Epithelial cell of prostate (primary cell): ENCODE results near the gene EFCAB5.
"Not testable (repeated sequence)": the region's sequence is repeated elsewhere in the genome, so short reads cannot be mapped to it uniquely, and the experiment has no call there.

ENCODE experiments used
- DNase-seq: peaks from one replicate; pipeline ENCODE4 v3.0.0-alpha.2; 2011; ENCODE audit warnings: low read depth, low spot score
- H3K27ac ChIP-seq: fragments of 450-650 bp; 2 replicates; pipeline ENCODE4 v1.5.1; 2017; ENCODE audit warnings: mild to moderate bottlenecking

The EFCAB5 gene

DNA sequence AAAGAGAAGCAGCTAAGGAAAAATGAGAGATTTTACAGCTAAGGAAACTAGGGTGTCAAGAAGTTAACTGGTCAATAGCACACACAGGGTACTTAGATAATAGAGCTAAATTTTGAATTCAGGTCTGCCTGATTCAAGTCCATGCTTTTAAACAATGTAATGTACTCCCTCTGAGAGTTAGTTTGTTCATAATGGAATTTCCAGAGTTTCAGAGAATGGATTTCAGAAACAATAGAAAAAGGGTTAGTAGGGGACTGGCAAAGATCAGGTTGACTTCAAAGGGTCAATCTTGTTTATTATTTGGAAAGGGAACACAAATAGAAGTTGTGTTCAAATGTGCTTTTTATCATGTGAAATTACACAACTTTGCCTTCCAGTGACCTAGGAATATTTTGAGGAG, 193.1 kb downstream of the EFCAB5 start:
- no peak overlapping the region for H3K27ac ChIP-seq
- DNase-seq, result no peak

GRCh38 chr17:30137158-30137557, 195.7 kb downstream of the EFCAB5 start:
- no peak overlapping the region for H3K27ac ChIP-seq
- DNase-seq, result no peak

GRCh38 chr17:30147860-30148259, 206.4 kb downstream of the EFCAB5 start:
- not testable (repeated sequence) for H3K27ac ChIP-seq, DNase-seq

DNA sequence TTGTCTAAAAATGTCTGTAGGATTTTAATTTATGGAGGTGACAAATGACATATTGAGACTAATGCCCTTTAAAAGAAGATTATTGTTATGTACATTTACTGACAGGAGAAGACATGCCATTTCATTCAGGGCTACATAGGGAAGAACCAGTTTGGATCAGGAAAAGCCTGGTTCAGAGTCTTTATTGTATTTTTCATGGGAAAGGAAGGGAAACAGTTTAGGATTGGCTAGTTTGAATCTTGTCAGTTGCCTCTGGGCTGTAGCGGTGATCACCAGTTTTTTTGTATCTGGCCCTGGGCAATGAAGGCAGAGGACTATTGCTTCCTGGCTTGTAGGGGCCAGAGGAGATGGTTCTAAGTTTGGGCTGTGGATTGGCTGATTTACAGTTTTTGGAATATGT, 206.9 kb downstream of the EFCAB5 start:
- H3K27ac ChIP-seq, result no peak overlapping the region
- no peak for DNase-seq

GRCh38 chr17:30151471-30151870, 210.0 kb downstream of the EFCAB5 start:
- no peak overlapping the region for H3K27ac ChIP-seq

DNA sequence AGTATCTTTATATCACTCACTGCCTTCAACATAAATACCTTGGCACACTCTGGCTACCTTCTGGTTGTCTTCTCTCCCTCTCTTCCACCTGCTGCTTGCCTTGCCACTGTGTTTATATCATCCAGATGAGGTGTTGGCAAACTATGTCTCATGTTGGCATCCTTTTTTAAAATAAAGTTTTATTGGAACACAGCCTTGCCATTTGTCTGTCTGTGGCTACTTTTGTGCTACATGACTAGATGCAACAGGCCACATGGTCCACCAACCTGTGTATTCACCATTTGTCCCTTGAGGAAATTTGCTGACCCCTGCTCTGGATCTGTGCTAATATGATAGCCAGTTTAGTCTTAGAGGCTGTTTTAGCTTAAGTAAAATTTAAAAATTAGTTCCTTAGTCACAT, 212.0 kb downstream of the EFCAB5 start:
- no peak for DNase-seq
- no peak overlapping the region for H3K27ac ChIP-seq

More at GRCh38 chr17:30151471-30151870, 210.0 kb downstream of the EFCAB5 start:
- no peak for DNase-seq

GRCh38 chr17:30155389-30155788, 214.0 kb downstream of the EFCAB5 start:
- DNase-seq, result no peak
- no peak overlapping the region for H3K27ac ChIP-seq
